ENCODE measurements around the gene CNOT6L.

CNOT6L gene

GRCh38 chr4:77740480-77740879, 78.7 kb downstream of the CNOT6L start:
- H3K9me3 ChIP-seq (ENCODE audit: control insufficient read depth, insufficient read depth, low read length) = no peaks in the 10 kb centered on the region
- peaks cover 54% of the 10 kb centered on the region for H3K36me3 ChIP-seq (ENCODE audit: control insufficient read depth, low read length)
- no peak overlapping the region for H3K4me2 ChIP-seq (ENCODE audit: low read length)
- no peak overlapping the region for H3K27ac ChIP-seq (ENCODE audit: low read depth, low read length)
- no peaks in the 10 kb centered on the region for H4K20me1 ChIP-seq (ENCODE audit: control insufficient read depth, insufficient read depth, low read depth, low read length)
- TF ChIP-seq EZH2phosphoT487 (IDR thresholded peaks at IDR 0.05; ENCODE audit: borderline replicate concordance, low read length) = no peak
- no peak for TF ChIP-seq CTCF (IDR thresholded peaks at IDR 0.05; ENCODE audit: low read depth, low read length, poor library complexity, severe bottlenecking)
- H3F3A ChIP-seq (ENCODE audit: control insufficient read depth, insufficient read depth) = 0 out of 2 replicates have a peak, but pooled peaks cover 3% of the 10 kb centered on the region
- no peaks in the 10 kb centered on the region for H3K27me3 ChIP-seq (ENCODE audit: control insufficient read depth, low read length)
- no peaks in the 10 kb centered on the region for H3K4me1 ChIP-seq (ENCODE audit: control insufficient read depth, low read length)
- no peak overlapping the region for H3K4me3 ChIP-seq (ENCODE audit: low read length)
- no peaks in the 10 kb centered on the region for H3K9me2 ChIP-seq (replicated peaks; ENCODE audit: control insufficient read depth, low read length)
- H3K79me2 ChIP-seq (ENCODE audit: control insufficient read depth, low read length) = no peaks in the 10 kb centered on the region

GRCh38 chr4:77734928-77735327, 84.2 kb downstream of the CNOT6L start:
- Histone ChIP-seq H3F3A (ENCODE audit: control insufficient read depth, insufficient read depth) (0 out of 2 replicates have a peak, but pooled peaks cover 3% of the 10 kb centered on the region), H3K27me3 (ENCODE audit: control insufficient read depth, low read length) (no peaks in the 10 kb centered on the region), H3K27ac (ENCODE audit: low read depth, low read length) (no peak overlapping the region), H3K36me3 (ENCODE audit: control insufficient read depth, low read length) (peaks cover 48% of the 10 kb centered on the region), H3K79me2 (ENCODE audit: control insufficient read depth, low read length) (no peaks in the 10 kb centered on the region), H3K4me3 (ENCODE audit: low read length) (no peak overlapping the region), H4K20me1 (ENCODE audit: control insufficient read depth, insufficient read depth, low read depth, low read length) (no peaks in the 10 kb centered on the region), H3K4me1 (ENCODE audit: control insufficient read depth, low read length) (no peaks in the 10 kb centered on the region), H3K9me3 (ENCODE audit: control insufficient read depth, insufficient read depth, low read length) (no peaks in the 10 kb centered on the region), H3K9me2 (replicated peaks; ENCODE audit: control insufficient read depth, low read length) (no peaks in the 10 kb centered on the region), H3K4me2 (ENCODE audit: low read length) (no peak overlapping the region)
- TF ChIP-seq EZH2phosphoT487 (IDR thresholded peaks at IDR 0.05; ENCODE audit: borderline replicate concordance, low read length) (no peak), CTCF (IDR thresholded peaks at IDR 0.05; ENCODE audit: low read depth, low read length, poor library complexity, severe bottlenecking) (no peak)

GRCh38 chr4:77731656-77732055, 87.5 kb downstream of the CNOT6L start:
- no peak for TF ChIP-seq EZH2phosphoT487 (IDR thresholded peaks at IDR 0.05; ENCODE audit: borderline replicate concordance, low read length)
- no peak for TF ChIP-seq CTCF (IDR thresholded peaks at IDR 0.05; ENCODE audit: low read depth, low read length, poor library complexity, severe bottlenecking)
- no peak overlapping the region for H3K4me2 ChIP-seq (ENCODE audit: low read length)
- peaks cover 53% of the 10 kb centered on the region for H3K36me3 ChIP-seq (ENCODE audit: control insufficient read depth, low read length)
- no peak overlapping the region for H3K27ac ChIP-seq (ENCODE audit: low read depth, low read length)
- H4K20me1 ChIP-seq (ENCODE audit: control insufficient read depth, insufficient read depth, low read depth, low read length) = no peaks in the 10 kb centered on the region
- no peaks in the 10 kb centered on the region for H3F3A ChIP-seq (ENCODE audit: control insufficient read depth, insufficient read depth)
- H3K9me3 ChIP-seq (ENCODE audit: control insufficient read depth, insufficient read depth, low read length) = no peaks in the 10 kb centered on the region
- H3K4me1 ChIP-seq (ENCODE audit: control insufficient read depth, low read length) = no peaks in the 10 kb centered on the region
- no peak overlapping the region for H3K4me3 ChIP-seq (ENCODE audit: low read length)
- H3K79me2 ChIP-seq (ENCODE audit: control insufficient read depth, low read length) = no peaks in the 10 kb centered on the region
- H3K9me2 ChIP-seq (replicated peaks; ENCODE audit: control insufficient read depth, low read length) = no peaks in the 10 kb centered on the region
- no peaks in the 10 kb centered on the region for H3K27me3 ChIP-seq (ENCODE audit: control insufficient read depth, low read length)

Data from DOHH2 (cell line).